Activated naive CD4-positive, alpha-beta T cell treated with anti-CD3 and anti-CD28 coated beads for 36 hours (primary cell): ENCODE results near the gene FXYD4. TPM values are rescaled to one million over a fixed set of nuclear protein-coding genes. Genes with fewer than 3 reads are reported as not detected.

Experiments
- CTCF ChIA-PET: fragments of 350-600 bp; sonication (Branson Sonifier 250); formaldehyde crosslinking; loops from one replicate; lab custom pipeline; 2021; ENCODE audit warnings: antibody characterized with exemption; lab: Charles Lee
- DNase-seq: peaks from one replicate; pipeline ENCODE4 v3.0.0-alpha.2; 2020
- H3K27ac Mint-ChIP-seq: one replicate; pipeline ENCODE4 v1.8.0; 2021; ENCODE audit warnings: mild to moderate bottlenecking, mixed read lengths
- H3K27me3 Mint-ChIP-seq: one replicate; pipeline ENCODE4 v1.8.0; 2021; ENCODE audit warnings: low read depth, mixed read lengths
- H3K36me3 Mint-ChIP-seq: one replicate; pipeline ENCODE4 v1.8.0; 2021; ENCODE audit warnings: low read depth, mixed read lengths
- H3K4me1 Mint-ChIP-seq: one replicate; pipeline ENCODE4 v1.8.0; 2021; ENCODE audit warnings: low read depth, mixed read lengths
- H3K4me3 Mint-ChIP-seq: one replicate; pipeline ENCODE4 v1.8.0; 2021; ENCODE audit warnings: mild to moderate bottlenecking, moderate library complexity, mixed read lengths
- H3K9me3 Mint-ChIP-seq: one replicate; pipeline ENCODE4 v1.8.0; 2021; ENCODE audit warnings: mixed read lengths
- intact Hi-C: fragments of 100-400 bp; cut with micrococcal nuclease; formaldehyde crosslinking; loops from one replicate; pipeline ENCODE4 v1.15.1; 2023
- total RNA-seq, 2 experiments: library from RNA; stranded (reverse); gene quantifications; one replicate each; pipeline ENCODE4 v1.2.3, GENCODE V29; 2021

Gene FXYD4
- total RNA-seq, 2 experiments from 2014 or later: not detected

DNA sequence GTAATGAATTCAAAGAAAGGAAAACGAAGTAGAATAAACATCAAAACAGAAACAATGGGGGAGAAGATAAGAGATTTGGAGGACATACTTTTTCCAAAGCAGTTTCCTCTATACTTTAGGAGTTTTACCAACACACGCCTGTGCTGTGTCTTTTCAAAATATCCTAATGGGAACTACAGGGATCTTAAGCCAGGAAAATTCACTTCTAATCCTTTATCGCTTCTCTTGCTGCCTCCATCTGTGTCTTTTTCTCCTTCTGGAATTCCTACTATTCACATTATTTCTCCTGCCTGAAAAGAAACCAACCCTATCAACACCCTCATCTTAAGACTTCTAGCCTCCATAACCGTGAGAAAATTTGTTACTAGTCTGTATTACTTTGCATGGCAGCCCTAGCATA is 30.7 kb downstream of the FXYD4 start:
- H3K9me3 Mint-ChIP-seq: no peaks in the 10 kb centered on the region
- DNase-seq: no peak
- peaks cover 67% of the 10 kb centered on the region for H3K4me1 Mint-ChIP-seq
- H3K27ac Mint-ChIP-seq: peak overlapping the region; percentile 99
- H3K4me3 Mint-ChIP-seq: peak overlapping the region; percentile 11
- H3K27me3 Mint-ChIP-seq: no peaks in the 10 kb centered on the region
- CTCF ChIA-PET: no interaction called here
- intact Hi-C loops: loop anchor here (10.0 kb wide), 1 partner anchor 413 kb away; no protein-coding TSS in a partner anchor
- peaks cover 69% of the 10 kb centered on the region for H3K36me3 Mint-ChIP-seq

DNA sequence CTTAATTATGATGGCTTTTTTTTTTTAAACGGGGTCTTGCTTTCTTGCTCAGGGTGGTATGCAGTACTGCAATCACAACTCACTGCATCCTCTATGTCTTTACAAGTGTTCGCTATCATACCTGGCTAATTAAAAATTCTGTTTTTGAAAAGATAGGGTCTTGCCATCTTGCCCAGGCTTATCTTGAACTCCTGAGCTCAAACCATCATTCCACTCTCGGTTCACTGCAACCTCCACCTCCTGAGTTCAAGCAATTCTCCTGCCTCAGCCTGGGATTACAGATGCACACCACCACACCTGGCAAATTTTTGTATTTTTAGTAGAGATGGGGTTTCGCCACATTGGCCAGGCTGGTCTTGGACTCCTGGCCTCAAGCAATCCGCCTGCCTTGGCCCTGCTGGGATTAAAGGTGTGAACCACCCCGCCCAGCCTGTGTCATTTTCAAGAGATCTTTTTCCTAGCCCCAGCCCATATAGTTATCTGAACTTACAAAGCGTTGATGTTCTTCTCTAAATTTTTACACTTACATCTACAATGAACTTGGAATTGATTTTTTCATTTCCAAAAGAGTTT is 31.5 kb downstream of the FXYD4 start:
- no peak for DNase-seq
- Mint-ChIP-seq H3K27me3 (no peaks in the 10 kb centered on the region), H3K4me1 (peaks cover 63% of the 10 kb centered on the region), H3K27ac (peak overlapping the region; percentile 96), H3K4me3 (peak overlapping the region; percentile 81), H3K36me3 (peaks cover 70% of the 10 kb centered on the region), H3K9me3 (no peaks in the 10 kb centered on the region)
- CTCF ChIA-PET: no interaction called here
- intact Hi-C loops: loop anchor here (10.0 kb wide), 1 partner anchor 412 kb away; no protein-coding TSS in a partner anchor

DNA sequence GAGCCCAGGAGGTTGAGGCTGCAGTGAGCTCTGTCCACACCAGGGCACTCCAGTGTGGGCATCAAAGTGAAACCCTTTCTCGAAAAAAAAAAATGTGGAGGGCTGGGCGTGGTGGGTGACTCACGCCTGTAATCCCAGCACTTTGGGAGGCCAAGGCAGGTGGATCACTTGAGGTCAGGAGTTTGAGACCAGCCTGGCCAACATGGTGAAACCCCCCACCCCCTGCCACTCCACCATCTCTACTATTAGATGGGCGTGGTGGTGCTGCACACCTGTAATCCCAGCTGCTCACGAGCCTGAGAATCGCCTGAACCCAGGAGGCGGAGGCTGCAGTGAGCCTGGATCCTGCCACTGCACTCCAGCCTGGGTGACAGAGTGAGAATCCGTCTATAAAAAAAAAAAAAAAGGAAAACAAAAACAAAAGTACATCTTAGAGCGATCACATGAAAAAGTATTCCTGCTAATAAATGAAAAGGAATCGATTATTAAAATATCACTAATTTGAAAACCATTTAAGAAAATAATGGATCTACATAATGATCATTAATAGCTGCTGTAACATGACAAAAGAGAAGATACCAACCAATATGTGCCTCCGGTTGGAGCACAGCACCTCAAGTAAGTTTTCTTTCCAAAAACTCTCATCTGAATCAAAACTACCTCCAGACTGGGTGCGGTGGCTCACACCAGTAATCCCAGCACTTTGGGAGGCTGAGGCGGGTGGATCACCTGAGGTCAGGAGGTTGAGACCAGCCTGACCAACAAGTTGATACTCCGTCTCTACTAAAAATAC is 32.7 kb downstream of the FXYD4 start:
- peak overlapping the region; percentile 81 for H3K4me3 Mint-ChIP-seq
- CTCF ChIA-PET: no interaction called here
- no peaks in the 10 kb centered on the region for H3K9me3 Mint-ChIP-seq
- H3K27ac Mint-ChIP-seq: peak overlapping the region; percentile 96
- H3K27me3 Mint-ChIP-seq: no peaks in the 10 kb centered on the region
- no peak for DNase-seq
- intact Hi-C loops: loop anchor here (10.0 kb wide), 1 partner anchor 411 kb away; no protein-coding TSS in a partner anchor
- H3K36me3 Mint-ChIP-seq: peaks cover 67% of the 10 kb centered on the region
- H3K4me1 Mint-ChIP-seq: peaks cover 56% of the 10 kb centered on the region

DNA sequence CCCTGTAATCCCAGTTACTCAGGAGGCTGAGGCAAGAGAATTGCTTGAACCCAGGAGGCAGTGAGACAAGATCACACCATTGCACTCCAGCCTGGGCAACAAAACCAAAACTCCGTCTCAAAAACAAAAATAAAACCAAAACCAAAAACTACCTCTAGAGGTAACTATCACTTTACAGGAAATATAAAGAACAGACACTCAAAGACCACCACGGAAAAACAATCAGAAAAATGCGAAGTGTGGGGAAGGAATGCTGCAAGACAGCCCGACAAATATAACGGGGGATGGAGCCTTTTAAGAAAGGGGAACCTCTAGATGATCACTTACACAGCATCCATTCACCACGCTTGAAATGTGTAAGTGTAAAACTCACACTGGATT is 33.3 kb downstream of the FXYD4 start:
- DNase-seq: no peak
- Mint-ChIP-seq H3K9me3 (no peaks in the 10 kb centered on the region), H3K4me1 (peaks cover 51% of the 10 kb centered on the region), H3K27me3 (no peaks in the 10 kb centered on the region), H3K4me3 (peak overlapping the region; percentile 81), H3K36me3 (peaks cover 66% of the 10 kb centered on the region), H3K27ac (peak overlapping the region; percentile 96)
- CTCF ChIA-PET: no interaction called here
- intact Hi-C loops: loop anchor here (5.0 to 10.0 kb wide), 2 partner anchors 410 to 767 kb away; partner anchors contain the start of gene ZNF33B

GRCh38 chr10:43407148-43407575 is 35.7 kb downstream of the FXYD4 start:
- CTCF ChIA-PET: interaction anchor here (0.6 to 1.1 kb wide), 5 partner anchors 10 to 56 kb away, joined by 3 to 4 read pairs (median 3); no protein-coding TSS in a partner anchor
- peak; percentile 51 for DNase-seq
- H3K4me3 Mint-ChIP-seq: peak overlapping the region; percentile 88
- H3K27me3 Mint-ChIP-seq: no peaks in the 10 kb centered on the region
- peaks cover 56% of the 10 kb centered on the region for H3K36me3 Mint-ChIP-seq
- no peaks in the 10 kb centered on the region for H3K9me3 Mint-ChIP-seq
- peak overlapping the region; percentile 96 for H3K27ac Mint-ChIP-seq
- peaks cover 38% of the 10 kb centered on the region for H3K4me1 Mint-ChIP-seq
- intact Hi-C loops: loop anchor here (1.0 to 10.0 kb wide), 3 partner anchors 10 to 770 kb away; partner anchors contain the start of gene ZNF33B

GRCh38 chr10:43407576-43408330 is 36.3 kb downstream of the FXYD4 start:
- H3K27ac Mint-ChIP-seq: peak overlapping the region; percentile 96
- peaks cover 32% of the 10 kb centered on the region for H3K4me1 Mint-ChIP-seq
- intact Hi-C loops: loop anchor here (1.0 to 10.0 kb wide), 3 partner anchors 10 to 770 kb away; partner anchors contain the start of gene ZNF33B
- peak; percentile 94 for DNase-seq
- H3K36me3 Mint-ChIP-seq: peaks cover 52% of the 10 kb centered on the region
- no peaks in the 10 kb centered on the region for H3K9me3 Mint-ChIP-seq
- no peaks in the 10 kb centered on the region for H3K27me3 Mint-ChIP-seq
- CTCF ChIA-PET: interaction anchor here (0.6 to 1.1 kb wide), 7 partner anchors 11 to 55 kb away, joined by 3 to 6 read pairs (median 3); no protein-coding TSS in a partner anchor
- peak overlapping the region; percentile 88 for H3K4me3 Mint-ChIP-seq

GRCh38 chr10:43408331-43408709 is 36.9 kb downstream of the FXYD4 start:
- CTCF ChIA-PET: no interaction called here
- DNase-seq: no peak
- Mint-ChIP-seq H3K4me3 (peak overlapping the region; percentile 88), H3K27me3 (no peaks in the 10 kb centered on the region), H3K27ac (peak overlapping the region; percentile 96), H3K9me3 (no peaks in the 10 kb centered on the region), H3K4me1 (peaks cover 26% of the 10 kb centered on the region), H3K36me3 (peaks cover 47% of the 10 kb centered on the region)
- intact Hi-C loops: loop anchor here (5.0 to 10.0 kb wide), 2 partner anchors 406 to 771 kb away; partner anchors contain the start of gene ZNF33B

- CTCF ChIA-PET: interaction anchor here (1.4 kb wide), 1 partner anchor 10 kb away, joined by 3 read pairs; no protein-coding TSS in a partner anchor
- peaks cover 43% of the 10 kb centered on the region for H3K36me3 Mint-ChIP-seq
- H3K27me3 Mint-ChIP-seq: no peaks in the 10 kb centered on the region
- intact Hi-C loops: loop anchor here (1.0 to 10.0 kb wide), 5 partner anchors 11 to 772 kb away; partner anchors contain the start of gene ZNF33B
- DNase-seq: peak; percentile 94
- H3K27ac Mint-ChIP-seq: peak within 1 kb of the TSS; percentile 96
- peak within 1 kb of the TSS; percentile 88 for H3K4me3 Mint-ChIP-seq
- peaks cover 22% of the 10 kb centered on the region for H3K4me1 Mint-ChIP-seq
- H3K9me3 Mint-ChIP-seq: no peaks in the 10 kb centered on the region
Observed at GRCh38 chr10:43408710-43409384, 37.4 kb downstream of the FXYD4 start, which contains the start of gene HNRNPF. HNRNPF (minus strand) TSS chr10:43409186; CDS start chr10:43387884, 21,302 bp downstream.

GRCh38 chr10:43409385-43410109 is 38.1 kb downstream of the FXYD4 start:
- Mint-ChIP-seq H3K4me1 (peaks cover 16% of the 10 kb centered on the region), H3K4me3 (peak overlapping the region; percentile 88)
- CTCF ChIA-PET: interaction anchor here (1.4 kb wide), 1 partner anchor 9 kb away, joined by 3 read pairs; no protein-coding TSS in a partner anchor

GRCh38 chr10:43410345-43410744 is 38.9 kb downstream of the FXYD4 start:
- CTCF ChIA-PET: no interaction called here
- Mint-ChIP-seq H3K27ac (peak overlapping the region; percentile 96), H3K27me3 (no peaks in the 10 kb centered on the region), H3K4me3 (peak overlapping the region; percentile 88), H3K9me3 (no peaks in the 10 kb centered on the region), H3K36me3 (peaks cover 30% of the 10 kb centered on the region), H3K4me1 (peaks cover 12% of the 10 kb centered on the region)
- intact Hi-C loops: no loop called here
- no peak for DNase-seq

More at GRCh38 chr10:43409385-43410109, 38.1 kb downstream of the FXYD4 start:
- intact Hi-C loops: loop anchor here (1.0 to 10.0 kb wide), 5 partner anchors 11 to 772 kb away; partner anchors contain the start of gene ZNF33B
- Mint-ChIP-seq H3K36me3 (peaks cover 36% of the 10 kb centered on the region), H3K27ac (peak overlapping the region; percentile 96), H3K9me3 (no peaks in the 10 kb centered on the region), H3K27me3 (no peaks in the 10 kb centered on the region)
- DNase-seq: peak; percentile 82
